SJCRH30 (cell line): Measurements from ENCODE around the gene USH2A. TPM values are rescaled to one million over a fixed set of nuclear protein-coding genes. Genes with fewer than 3 reads are reported as not detected.
"Not testable (repeated sequence)": the region's sequence is repeated elsewhere in the genome, so short reads cannot be mapped to it uniquely, and the experiment has no call there.

Source experiments
- DNase-seq, 2 experiments: peaks; one replicate each; pipeline ENCODE4 v3.0.0-alpha.2; 2015 to 2020
- H3K27ac ChIP-seq: fragments of 250-450 bp; sonication (Bioruptor Pico); 2 replicates; pipeline ENCODE4 v1.5.1; 2020; ENCODE audit warnings: mild to moderate bottlenecking, moderate library complexity
- H3K27me3 ChIP-seq: fragments of 250-450 bp; sonication (Bioruptor Pico); 2 replicates; pipeline ENCODE4 v1.5.1; 2020; ENCODE audit warnings: mild to moderate bottlenecking, moderate library complexity
- H3K36me3 ChIP-seq: fragments of 250-450 bp; sonication (Bioruptor Pico); 2 replicates; pipeline ENCODE4 v1.5.1; 2020; ENCODE audit warnings: mild to moderate bottlenecking, moderate library complexity
- H3K4me1 ChIP-seq: fragments of 250-450 bp; sonication (Bioruptor Pico); 2 replicates; pipeline ENCODE4 v1.5.1; 2020; ENCODE audit warnings: mild to moderate bottlenecking, moderate library complexity
- H3K4me3 ChIP-seq: fragments of 250-450 bp; sonication (Bioruptor Pico); 2 replicates; pipeline ENCODE4 v1.5.1; 2020; ENCODE audit warnings: mild to moderate bottlenecking, moderate library complexity
- H3K9me3 ChIP-seq: fragments of 250-450 bp; sonication (Bioruptor Pico); replicated peaks from 2 replicates; pipeline ENCODE4 v1.5.1; 2020; ENCODE audit warnings: mild to moderate bottlenecking, moderate library complexity
- total RNA-seq: library from RNA; depleted of rRNA; stranded (reverse); fragments of >200 nt; shearing (Covaris generic); gene quantifications from 2 replicates; pipeline ENCODE4 v1.2.3, GENCODE V29; 2014

Gene USH2A
- total RNA-seq, 1 experiment from 2014 or later: 0.02 TPM

- Histone ChIP-seq H3K27me3 (0 out of 2 replicates have a peak, but pooled peaks cover 3% of the 10 kb centered on the region), H3K4me1 (no peaks in the 10 kb centered on the region), H3K9me3 (no peaks in the 10 kb centered on the region), H3K36me3 (no peaks in the 10 kb centered on the region), H3K27ac (no peak overlapping the region), H3K4me3 (no peak overlapping the region)
- no peak for DNase-seq
Measured at GRCh38 chr1:216020743-216021345, 402.4 kb downstream of the USH2A start.

GRCh38 chr1:216015116-216015515, 408.1 kb downstream of the USH2A start:
- no peaks in the 10 kb centered on the region for H3K4me1 ChIP-seq
- H3K27me3 ChIP-seq: 0 out of 2 replicates have a peak, but pooled peaks cover 3% of the 10 kb centered on the region
- H3K27ac ChIP-seq: no peak overlapping the region
- DNase-seq: no peak
- H3K4me3 ChIP-seq: no peak overlapping the region
- no peaks in the 10 kb centered on the region for H3K9me3 ChIP-seq
- no peaks in the 10 kb centered on the region for H3K36me3 ChIP-seq

- Histone ChIP-seq H3K4me1 (no peaks in the 10 kb centered on the region), H3K27ac (no peak overlapping the region), H3K4me3 (no peak overlapping the region), H3K9me3 (no peaks in the 10 kb centered on the region), H3K27me3 (0 out of 2 replicates have a peak, but pooled peaks cover 2% of the 10 kb centered on the region), H3K36me3 (no peaks in the 10 kb centered on the region)
- no peak for DNase-seq
Measured at GRCh38 chr1:216014086-216014485, 409.2 kb downstream of the USH2A start.

GRCh38 chr1:216009456-216009855, 413.8 kb downstream of the USH2A start:
- H3K27me3 ChIP-seq, H3K4me1 ChIP-seq, H3K27ac ChIP-seq, H3K36me3 ChIP-seq, H3K9me3 ChIP-seq, DNase-seq, H3K4me3 ChIP-seq: not testable (repeated sequence)

- Histone ChIP-seq H3K9me3 (no peaks in the 10 kb centered on the region), H3K4me1 (no peaks in the 10 kb centered on the region), H3K4me3 (no peak overlapping the region), H3K36me3 (no peaks in the 10 kb centered on the region), H3K27ac (no peak overlapping the region), H3K27me3 (no peaks in the 10 kb centered on the region)
- no peak for DNase-seq
Measured at GRCh38 chr1:216005916-216006315, 417.3 kb downstream of the USH2A start.

- Histone ChIP-seq H3K27ac (no peak overlapping the region), H3K4me1 (no peaks in the 10 kb centered on the region), H3K27me3 (no peaks in the 10 kb centered on the region), H3K4me3 (no peak overlapping the region), H3K36me3 (no peaks in the 10 kb centered on the region), H3K9me3 (no peaks in the 10 kb centered on the region)
- DNase-seq: peak in 1 of 2 experiments; percentile 60
Measured at GRCh38 chr1:215992620-215993019, 430.6 kb downstream of the USH2A start.

- Histone ChIP-seq H3K36me3 (no peaks in the 10 kb centered on the region), H3K9me3 (no peaks in the 10 kb centered on the region), H3K27me3 (no peaks in the 10 kb centered on the region), H3K27ac (no peak overlapping the region), H3K4me3 (no peak overlapping the region), H3K4me1 (no peaks in the 10 kb centered on the region)
- DNase-seq: no peak
Measured at GRCh38 chr1:215987092-215987875, 436.0 kb downstream of the USH2A start.

- Histone ChIP-seq H3K9me3 (no peaks in the 10 kb centered on the region), H3K36me3 (no peaks in the 10 kb centered on the region), H3K4me3 (no peak overlapping the region), H3K4me1 (no peaks in the 10 kb centered on the region), H3K27me3 (no peaks in the 10 kb centered on the region), H3K27ac (no peak overlapping the region)
- DNase-seq: no peak
Measured at GRCh38 chr1:215986401-215986800, 436.8 kb downstream of the USH2A start.

- no peaks in the 10 kb centered on the region for H3K9me3 ChIP-seq
- no peaks in the 10 kb centered on the region for H3K36me3 ChIP-seq
- H3K4me1 ChIP-seq: no peaks in the 10 kb centered on the region
- no peak overlapping the region for H3K27ac ChIP-seq
- no peak overlapping the region for H3K4me3 ChIP-seq
- DNase-seq: no peak
- H3K27me3 ChIP-seq: no peaks in the 10 kb centered on the region
Measured at GRCh38 chr1:215983680-215984079, 439.6 kb downstream of the USH2A start.

- H3K4me1 ChIP-seq: no peaks in the 10 kb centered on the region
- DNase-seq: no peak
Measured at GRCh38 chr1:215971793-215972441, 451.3 kb downstream of the USH2A start.

GRCh38 chr1:215970406-215970805, 452.8 kb downstream of the USH2A start:
- Histone ChIP-seq H3K4me1 (no peaks in the 10 kb centered on the region), H3K27me3 (no peaks in the 10 kb centered on the region), H3K36me3 (no peaks in the 10 kb centered on the region), H3K4me3 (no peak overlapping the region), H3K9me3 (no peaks in the 10 kb centered on the region), H3K27ac (no peak overlapping the region)
- no peak for DNase-seq

More at GRCh38 chr1:215971793-215972441, 451.3 kb downstream of the USH2A start:
- Histone ChIP-seq H3K27me3 (no peaks in the 10 kb centered on the region), H3K4me3 (no peak overlapping the region), H3K9me3 (no peaks in the 10 kb centered on the region), H3K36me3 (no peaks in the 10 kb centered on the region), H3K27ac (no peak overlapping the region)

- Histone ChIP-seq H3K4me1 (no peaks in the 10 kb centered on the region), H3K27me3 (no peaks in the 10 kb centered on the region), H3K27ac (no peak overlapping the region), H3K9me3 (no peaks in the 10 kb centered on the region), H3K4me3 (no peak overlapping the region), H3K36me3 (no peaks in the 10 kb centered on the region)
- DNase-seq: no peak
Measured at GRCh38 chr1:215963621-215964020, 459.6 kb downstream of the USH2A start.

- Histone ChIP-seq H3K4me1 (no peaks in the 10 kb centered on the region), H3K27ac (no peak overlapping the region), H3K36me3 (no peaks in the 10 kb centered on the region), H3K9me3 (no peaks in the 10 kb centered on the region), H3K4me3 (no peak overlapping the region), H3K27me3 (no peaks in the 10 kb centered on the region)
- DNase-seq: no peak
Measured at GRCh38 chr1:215963040-215963439, 460.2 kb downstream of the USH2A start.

- Histone ChIP-seq H3K27ac (no peak overlapping the region), H3K36me3 (no peaks in the 10 kb centered on the region), H3K9me3 (no peaks in the 10 kb centered on the region), H3K27me3 (no peaks in the 10 kb centered on the region), H3K4me1 (no peaks in the 10 kb centered on the region), H3K4me3 (no peak overlapping the region)
- DNase-seq: no peak
Measured at GRCh38 chr1:215958841-215959240, 464.4 kb downstream of the USH2A start.

GRCh38 chr1:215957663-215958062, 465.6 kb downstream of the USH2A start:
- Histone ChIP-seq H3K27me3 (no peaks in the 10 kb centered on the region), H3K9me3 (no peaks in the 10 kb centered on the region), H3K36me3 (no peaks in the 10 kb centered on the region), H3K4me1 (no peaks in the 10 kb centered on the region), H3K27ac (no peak overlapping the region), H3K4me3 (no peak overlapping the region)
- peak; percentile 9 to 12 for DNase-seq
